Endodermal cell (in vitro differentiated cells): Measurements from ENCODE around the gene EFEMP1. TPM values are rescaled to one million over a fixed set of nuclear protein-coding genes. Genes with fewer than 3 reads are reported as not detected.

Source experiments
- DNase-seq: peaks from one replicate; pipeline ENCODE4 v3.0.0-alpha.2; 2017
- H3K27ac ChIP-seq: 2 replicates; pipeline ENCODE4 v1.5.1; 2013; ENCODE audit warnings: mild to moderate bottlenecking, low read depth, low read length, moderate library complexity
- H3K27me3 ChIP-seq: 2 replicates; pipeline ENCODE4 v1.6.1; 2013; ENCODE audit warnings: mild to moderate bottlenecking, low read length, moderate library complexity; ENCODE audit not compliant: insufficient read depth, control insufficient read depth, poor library complexity, severe bottlenecking
- H3K36me3 ChIP-seq: 2 replicates; pipeline ENCODE4 v1.7.0; 2013; ENCODE audit warnings: mild to moderate bottlenecking, low read length, moderate library complexity; ENCODE audit not compliant: control insufficient read depth, insufficient read depth
- H3K4me1 ChIP-seq: one replicate; pipeline ENCODE4 v1.7.0; 2013; ENCODE audit warnings: low read length; ENCODE audit not compliant: control insufficient read depth, insufficient read depth
- H3K4me3 ChIP-seq: 2 replicates; pipeline ENCODE4 v1.5.1; 2013; ENCODE audit warnings: mild to moderate bottlenecking, low read length, moderate library complexity
- H3K9ac ChIP-seq: 2 replicates; pipeline ENCODE4 v1.6.1; 2013; ENCODE audit warnings: mild to moderate bottlenecking, low read length, moderate library complexity; ENCODE audit not compliant: poor library complexity, severe bottlenecking; ENCODE audit errors: extremely low read depth
- H3K9me3 ChIP-seq: 2 replicates; pipeline ENCODE4 v1.6.1; 2013; ENCODE audit warnings: mild to moderate bottlenecking, low read length, moderate library complexity; ENCODE audit not compliant: control insufficient read depth
- H3K27ac Mint-ChIP-seq: 2 replicates; pipeline ENCODE4 v1.8.0; 2020; ENCODE audit warnings: mixed read lengths
- H3K27me3 Mint-ChIP-seq: 2 replicates; pipeline ENCODE4 v1.8.0; 2021; ENCODE audit warnings: mild to moderate bottlenecking, mixed read lengths; ENCODE audit not compliant: insufficient read depth
- H3K36me3 Mint-ChIP-seq: 2 replicates; pipeline ENCODE4 v1.8.0; 2020; ENCODE audit warnings: low read depth, mixed read lengths
- H3K4me1 Mint-ChIP-seq: 2 replicates; pipeline ENCODE4 v1.8.0; 2020; ENCODE audit warnings: mixed read lengths
- H3K4me3 Mint-ChIP-seq: 2 replicates; pipeline ENCODE4 v1.8.0; 2020; ENCODE audit warnings: mild to moderate bottlenecking, moderate library complexity, mixed read lengths
- H3K9me3 Mint-ChIP-seq: 2 replicates; pipeline ENCODE4 v1.8.0; 2020; ENCODE audit warnings: mild to moderate bottlenecking, mixed read lengths
- WGBS, 2 experiments: methylation state at CpG; one replicate each; pipeline versions ENCODE4 v1.1.5 to v1.1.7; 2013; ENCODE audit warnings: missing lambda C conversion rate in 2 of 2, mixed read lengths in 1 of 2; ENCODE audit not compliant: insufficient coverage in 1 of 2, insufficient read length in 1 of 2; 5-methylcytosine and 5-hydroxymethylcytosine counted together
- long read RNA-seq, 4 experiments: library from polyadenylated mRNA in 2 of 4; library from RNA in 1 of 4; library from capped mRNA in 1 of 4; stranded (forward) in 3 of 4; unstranded in 1 of 4; transcript quantifications; one replicate each; pipeline ENCODE4 v2.0.0, GENCODE V29; 2020 to 2021; ENCODE audit warnings: inconsistent platforms in 1 of 4
- polyA plus RNA-seq, 2 experiments: library from polyadenylated mRNA; stranded (reverse); fragments of 50-300 nt; gene quantifications; one replicate each; pipeline ENCODE4 v1.2.3, GENCODE V29; 2013
- total RNA-seq, 2 donors: library from RNA; stranded (reverse); fragmentation: NEBNext Ultra II Directional in 1 of 2; extraction: Animal tissue kit (Norgen Biotek cat#: 25700) in 1 of 2; gene quantifications; 2 replicates in 1 of 2; 3 replicates in 1 of 2; pipeline ENCODE4 v1.2.1, GENCODE V29; 2021
- TF ChIP-seq, protein P1 (sequence below): fragments of 200-600 bp; sonication (generic); conservative IDR thresholded peaks from 2 replicates; pipeline ENCODE4 v1.5.0; 2021; ENCODE audit warnings: antibody characterized with exemption, mild to moderate bottlenecking

Gene EFEMP1, protein sequence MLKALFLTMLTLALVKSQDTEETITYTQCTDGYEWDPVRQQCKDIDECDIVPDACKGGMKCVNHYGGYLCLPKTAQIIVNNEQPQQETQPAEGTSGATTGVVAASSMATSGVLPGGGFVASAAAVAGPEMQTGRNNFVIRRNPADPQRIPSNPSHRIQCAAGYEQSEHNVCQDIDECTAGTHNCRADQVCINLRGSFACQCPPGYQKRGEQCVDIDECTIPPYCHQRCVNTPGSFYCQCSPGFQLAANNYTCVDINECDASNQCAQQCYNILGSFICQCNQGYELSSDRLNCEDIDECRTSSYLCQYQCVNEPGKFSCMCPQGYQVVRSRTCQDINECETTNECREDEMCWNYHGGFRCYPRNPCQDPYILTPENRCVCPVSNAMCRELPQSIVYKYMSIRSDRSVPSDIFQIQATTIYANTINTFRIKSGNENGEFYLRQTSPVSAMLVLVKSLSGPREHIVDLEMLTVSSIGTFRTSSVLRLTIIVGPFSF
- 1 to 10 TPM; 2.6 to 3.3 TPM for total RNA-seq
- polyA plus RNA-seq (2013, experiment 1 of 2), result 10.0 TPM
- polyA plus RNA-seq (2013, experiment 2 of 2), result 11.8 TPM
- long read RNA-seq, experiment 1, result 0 reads
- long read RNA-seq, experiment 2, partial matches to known transcripts, result 0 of 2 reads
- long read RNA-seq, experiment 2, other reads (novel, unspliced or antisense), result 1 of 2 reads
- long read RNA-seq, experiment 3, transcript EFEMP1-202 (11 exons, 3,024 nt), result major isoform, 10 of 21 reads
- long read RNA-seq, experiment 3, partial matches to known transcripts, result 3 of 21 reads
- long read RNA-seq, experiment 3, other reads (novel, unspliced or antisense), result 5 of 21 reads
- long read RNA-seq, experiment 4, result 0 reads

- H3K9ac ChIP-seq, result no peak within 1 kb of the TSS
- peak within 1 kb of the TSS; percentile 68 for H3K4me3 Mint-ChIP-seq
These were observed at the start of gene EFEMP1 for GRCh38 chr2:55923091-55923981. Gene EFEMP1, minus strand, starts transcription at chr2:55923782. Its CDS starts 1,342 bp downstream, at chr2:55922440.

DNA sequence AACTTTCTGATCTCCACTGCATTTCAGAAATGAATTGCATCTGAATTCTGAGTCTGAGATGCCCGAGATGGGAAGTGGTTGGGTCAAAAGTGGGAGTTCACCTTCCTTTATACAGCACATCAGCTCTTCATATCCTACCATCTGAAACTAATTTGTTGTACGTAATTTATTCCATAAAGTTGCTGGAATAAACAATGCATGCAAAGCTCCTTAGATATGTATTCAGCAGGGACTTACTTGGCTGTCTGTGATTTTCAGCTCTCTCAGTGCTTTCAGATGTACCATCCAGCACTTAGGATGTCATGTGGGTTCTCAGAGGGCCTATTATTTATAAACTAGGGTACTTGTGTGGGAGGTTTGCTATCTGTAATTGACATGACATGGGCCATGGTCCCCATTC is 46.9 kb upstream of the EFEMP1 start:
- H3K27me3 ChIP-seq, result peaks cover 83% of the 10 kb centered on the region
- no peaks in the 10 kb centered on the region for H3K4me1 ChIP-seq
- H3K27ac ChIP-seq, result no peak overlapping the region
- 93 to 94% methylated on average over 2 of the region's 2 CpGs for WGBS, 2 experiments
- Mint-ChIP-seq H3K27ac (no peak overlapping the region), H3K4me1 (peaks cover 14% of the 10 kb centered on the region), H3K27me3 (peaks cover 58% of the 10 kb centered on the region), H3K9me3 (peaks cover 1% of the 10 kb centered on the region), H3K4me3 (no peak overlapping the region), H3K36me3 (no peaks in the 10 kb centered on the region)
- no peak for DNase-seq
- no peak overlapping the region for H3K4me3 ChIP-seq
- TF ChIP-seq, protein P1, sequence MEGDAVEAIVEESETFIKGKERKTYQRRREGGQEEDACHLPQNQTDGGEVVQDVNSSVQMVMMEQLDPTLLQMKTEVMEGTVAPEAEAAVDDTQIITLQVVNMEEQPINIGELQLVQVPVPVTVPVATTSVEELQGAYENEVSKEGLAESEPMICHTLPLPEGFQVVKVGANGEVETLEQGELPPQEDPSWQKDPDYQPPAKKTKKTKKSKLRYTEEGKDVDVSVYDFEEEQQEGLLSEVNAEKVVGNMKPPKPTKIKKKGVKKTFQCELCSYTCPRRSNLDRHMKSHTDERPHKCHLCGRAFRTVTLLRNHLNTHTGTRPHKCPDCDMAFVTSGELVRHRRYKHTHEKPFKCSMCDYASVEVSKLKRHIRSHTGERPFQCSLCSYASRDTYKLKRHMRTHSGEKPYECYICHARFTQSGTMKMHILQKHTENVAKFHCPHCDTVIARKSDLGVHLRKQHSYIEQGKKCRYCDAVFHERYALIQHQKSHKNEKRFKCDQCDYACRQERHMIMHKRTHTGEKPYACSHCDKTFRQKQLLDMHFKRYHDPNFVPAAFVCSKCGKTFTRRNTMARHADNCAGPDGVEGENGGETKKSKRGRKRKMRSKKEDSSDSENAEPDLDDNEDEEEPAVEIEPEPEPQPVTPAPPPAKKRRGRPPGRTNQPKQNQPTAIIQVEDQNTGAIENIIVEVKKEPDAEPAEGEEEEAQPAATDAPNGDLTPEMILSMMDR, result no peak
- no peaks in the 10 kb centered on the region for H3K36me3 ChIP-seq
- H3K9ac ChIP-seq, result no peak overlapping the region
- H3K9me3 ChIP-seq, result no peaks in the 10 kb centered on the region

More at GRCh38 chr2:55923091-55923981, at the start of gene EFEMP1:
- H3K27ac ChIP-seq, result no peak within 1 kb of the TSS
- TF ChIP-seq, protein P1, result no peak
- H3K27me3 ChIP-seq, result peaks cover 59% of the 10 kb centered on the region
- H3K4me3 ChIP-seq, result peak within 1 kb of the TSS; percentile 82
- no peaks in the 10 kb centered on the region for H3K4me1 ChIP-seq
- H3K27ac Mint-ChIP-seq, result no peak within 1 kb of the TSS
- peaks cover 10% of the 10 kb centered on the region for H3K4me1 Mint-ChIP-seq
- no peaks in the 10 kb centered on the region for H3K9me3 ChIP-seq
- peak; percentile 89 for DNase-seq
- peaks cover 52% of the 10 kb centered on the region for H3K27me3 Mint-ChIP-seq
- H3K36me3 Mint-ChIP-seq, result no peaks in the 10 kb centered on the region
- H3K36me3 ChIP-seq, result no peaks in the 10 kb centered on the region
- no peaks in the 10 kb centered on the region for H3K9me3 Mint-ChIP-seq
- 1 to 2% methylated on average over 11 to 70 of the region's 70 CpGs for WGBS, 2 experiments

DNA sequence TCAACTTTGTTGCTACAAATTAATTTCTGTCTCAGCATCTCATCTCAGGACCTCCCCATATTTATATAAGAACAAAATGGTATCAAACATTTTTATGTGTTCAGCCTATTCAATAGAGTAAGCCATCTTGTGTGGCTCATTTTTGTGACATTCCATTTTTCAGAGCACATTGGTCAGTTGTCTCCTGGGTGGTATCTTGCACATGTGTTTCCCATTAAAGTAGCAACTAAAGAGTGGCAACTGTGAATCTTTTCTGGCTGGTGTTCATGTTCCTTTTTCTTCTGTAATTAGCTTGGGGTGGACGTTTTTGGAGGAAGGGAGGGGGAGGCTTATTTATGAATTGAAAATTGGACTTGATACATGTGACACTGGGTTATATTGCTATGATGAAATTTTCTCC is 45.4 kb upstream of the EFEMP1 start:
- H3K27me3 ChIP-seq, result peaks cover 78% of the 10 kb centered on the region
- Mint-ChIP-seq H3K9me3 (peaks cover 1% of the 10 kb centered on the region), H3K27ac (no peak overlapping the region), H3K36me3 (no peaks in the 10 kb centered on the region), H3K27me3 (peaks cover 63% of the 10 kb centered on the region), H3K4me3 (no peak overlapping the region), H3K4me1 (peaks cover 22% of the 10 kb centered on the region)
- H3K9me3 ChIP-seq, result no peaks in the 10 kb centered on the region
- TF ChIP-seq, protein P1, result no peak
- no peaks in the 10 kb centered on the region for H3K4me1 ChIP-seq
- H3K27ac ChIP-seq, result no peak overlapping the region
- H3K4me3 ChIP-seq, result no peak overlapping the region
- WGBS, 2 experiments, result 67% methylated on average over 1 of the region's 1 CpG; no CpG with 5 or more reads in 1 of the 2 experiments
- no peak for DNase-seq
- H3K9ac ChIP-seq, result no peak overlapping the region
- no peaks in the 10 kb centered on the region for H3K36me3 ChIP-seq
